EH (cell line): ENCODE data around the gene LYRM4.
A peak's percentile ranks its signal among the peaks of the same experiment; 100 is the strongest.
"Not testable (repeated sequence)": the region's sequence is repeated elsewhere in the genome, so short reads cannot be mapped to it uniquely, and the experiment has no call there.

Experiments used
- DNase-seq: peaks from one replicate; pipeline ENCODE4 v3.0.0-alpha.2; 2015; ENCODE audit warnings: low read depth

The LYRM4 gene

DNA sequence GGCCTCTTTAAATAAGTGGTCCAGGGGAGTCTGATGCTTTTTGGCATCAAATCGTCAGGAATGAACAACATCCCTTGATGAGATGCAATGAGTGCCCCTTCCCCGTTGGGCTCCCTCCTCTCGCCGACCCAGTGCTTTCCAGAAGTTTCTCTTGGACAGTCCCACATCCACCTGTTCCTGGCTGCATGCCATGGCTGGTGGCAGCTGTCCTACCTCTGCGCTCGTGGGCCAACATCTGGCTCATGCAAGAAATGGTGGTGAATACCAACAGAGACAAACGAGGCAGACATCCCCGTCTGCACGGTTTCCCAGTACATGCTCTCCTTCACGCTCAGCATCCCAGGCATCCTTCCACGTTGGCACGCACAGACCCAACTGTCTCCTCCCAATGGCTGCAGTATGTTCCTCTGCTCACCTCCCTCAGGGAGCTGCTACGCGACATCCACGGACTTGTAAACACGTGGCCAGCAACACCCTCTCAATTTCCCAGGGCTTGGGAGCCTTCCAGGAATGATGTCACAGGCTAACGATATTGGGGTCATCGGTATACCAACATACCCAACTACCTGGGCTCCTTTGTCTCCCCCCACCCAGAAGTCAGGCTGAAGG lies 138.1 kb downstream of the LYRM4 start:
- no peak for DNase-seq

DNA sequence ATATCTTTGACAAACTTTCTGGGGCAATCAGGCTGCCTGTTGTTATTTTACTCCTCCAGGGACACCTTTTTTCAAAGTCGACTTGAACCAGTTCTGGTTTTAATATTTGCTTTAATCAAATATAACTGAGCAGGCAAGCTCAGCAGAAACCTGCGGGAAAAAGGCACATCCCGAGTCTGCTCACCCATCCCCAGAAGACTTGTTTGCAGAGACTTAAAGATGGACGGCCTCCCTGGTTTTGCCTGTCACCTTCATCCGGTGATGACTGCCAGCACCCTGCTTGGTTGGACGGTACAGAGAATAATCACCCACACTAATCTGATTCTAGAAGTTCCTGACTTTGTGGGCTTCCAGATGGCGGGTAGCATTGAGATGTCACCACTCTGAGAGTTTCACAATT lies 138.8 kb downstream of the LYRM4 start:
- DNase-seq, result no peak

GRCh38 chr6:5121479-5121878 lies 139.3 kb downstream of the LYRM4 start:
- no peak for DNase-seq

DNA sequence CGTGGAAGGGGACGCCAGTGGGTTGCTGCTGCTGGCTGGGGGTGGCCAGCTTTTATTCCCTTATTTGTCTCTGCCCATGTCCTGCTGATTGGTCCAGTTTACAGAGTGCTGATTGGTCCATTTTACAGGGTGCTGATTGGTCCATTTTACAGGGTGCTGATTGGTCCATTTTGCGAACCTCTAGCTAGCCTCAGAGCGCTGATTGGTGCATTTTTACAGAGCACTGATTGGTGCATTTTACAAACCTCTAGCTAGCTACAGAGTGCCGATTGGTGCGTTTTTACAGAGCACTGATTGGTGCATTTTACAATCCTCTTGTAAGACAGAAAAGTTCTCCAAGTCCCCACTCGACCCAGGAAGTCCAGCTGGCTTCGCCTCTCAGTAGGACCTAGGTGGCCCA lies 140.2 kb downstream of the LYRM4 start:
- DNase-seq, result not testable (repeated sequence)

DNA sequence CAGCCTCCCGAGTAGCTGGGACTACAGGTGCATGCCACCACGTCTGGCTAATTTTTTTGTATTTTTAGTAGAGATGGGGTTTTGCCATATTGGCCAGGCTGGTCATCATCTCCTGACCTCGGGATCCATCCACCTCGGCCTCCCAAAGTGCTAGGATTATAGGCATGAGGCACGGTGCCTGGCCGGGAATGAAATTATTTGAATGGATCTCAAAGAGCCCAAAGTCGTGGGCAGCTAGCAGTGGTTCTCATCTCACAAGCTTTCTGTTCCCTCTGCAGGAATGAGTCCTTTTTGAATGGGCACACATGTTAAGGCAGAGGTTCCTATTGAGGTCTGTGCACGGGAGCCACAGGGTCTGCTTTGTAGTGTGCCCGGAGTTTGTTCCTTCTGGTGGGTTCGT lies 140.7 kb downstream of the LYRM4 start:
- DNase-seq, result no peak

DNA sequence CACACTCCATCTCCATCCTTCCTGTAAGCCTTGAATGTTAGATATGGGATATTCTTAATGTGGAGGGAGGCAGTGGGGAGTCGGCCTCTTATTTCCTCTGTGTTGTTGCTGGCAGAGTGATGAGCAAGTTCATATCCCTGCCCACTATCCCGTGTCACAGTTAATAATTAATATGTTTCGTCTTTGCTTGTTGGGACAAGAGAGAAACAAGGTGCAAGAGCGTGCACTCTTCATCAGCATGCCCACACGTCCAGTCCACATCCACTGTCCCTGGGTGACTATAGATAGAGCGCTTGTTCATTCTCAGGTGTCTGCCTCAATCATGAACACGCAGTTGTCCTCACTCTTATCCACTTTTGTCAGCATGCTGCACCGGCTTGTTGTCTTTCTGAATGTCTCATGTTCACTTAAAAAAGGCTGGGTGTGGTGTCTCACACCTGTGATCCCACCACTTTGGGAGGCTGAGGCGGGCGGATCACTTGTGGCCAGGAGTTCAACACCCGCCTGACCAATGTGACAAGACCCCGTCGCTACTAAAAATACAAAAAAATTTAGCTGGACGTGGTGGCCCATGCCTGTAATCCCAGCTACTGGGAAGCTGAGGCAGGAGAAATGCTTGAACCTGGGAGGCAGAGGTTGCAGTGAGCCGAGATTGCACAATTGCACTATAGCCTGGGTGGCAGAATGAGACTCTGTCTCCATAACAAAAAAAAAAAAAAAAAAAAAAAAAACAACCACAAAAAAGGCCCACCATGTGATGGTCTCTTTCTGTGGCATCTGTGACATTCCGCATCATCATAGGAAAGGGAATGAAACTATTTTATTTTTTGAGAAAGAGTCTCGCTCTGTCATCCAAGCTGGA lies 141.4 kb downstream of the LYRM4 start:
- no peak for DNase-seq

- DNase-seq, result no peak
These were observed 144.3 kb downstream of the LYRM4 start for GRCh38 chr6:5116243-5116991.

- DNase-seq, result peak; percentile 36
These were observed 145.6 kb downstream of the LYRM4 start for GRCh38 chr6:5115168-5115567.

DNA sequence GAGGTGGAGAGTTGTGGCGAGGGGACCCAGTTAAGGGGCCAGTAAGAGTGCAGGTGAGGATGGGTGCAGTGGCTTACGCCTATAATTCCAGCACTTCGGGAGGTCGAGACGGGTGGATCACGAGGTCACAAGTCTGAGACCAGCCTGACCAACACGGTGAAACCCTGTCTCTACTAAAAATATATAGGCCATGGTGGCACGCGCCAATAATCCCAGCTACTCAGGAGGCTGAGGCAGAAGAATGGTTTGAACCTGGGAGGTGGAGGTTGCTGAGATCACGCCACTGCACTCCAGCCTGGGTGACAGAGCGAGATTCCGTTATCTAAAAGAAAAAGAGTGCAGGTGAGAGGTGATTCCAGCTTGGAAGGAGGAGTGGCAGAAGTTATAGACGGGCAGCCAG lies 147.7 kb downstream of the LYRM4 start:
- no peak for DNase-seq

GRCh38 chr6:5112066-5112799 lies 148.5 kb downstream of the LYRM4 start:
- peak; percentile 90 for DNase-seq

DNA sequence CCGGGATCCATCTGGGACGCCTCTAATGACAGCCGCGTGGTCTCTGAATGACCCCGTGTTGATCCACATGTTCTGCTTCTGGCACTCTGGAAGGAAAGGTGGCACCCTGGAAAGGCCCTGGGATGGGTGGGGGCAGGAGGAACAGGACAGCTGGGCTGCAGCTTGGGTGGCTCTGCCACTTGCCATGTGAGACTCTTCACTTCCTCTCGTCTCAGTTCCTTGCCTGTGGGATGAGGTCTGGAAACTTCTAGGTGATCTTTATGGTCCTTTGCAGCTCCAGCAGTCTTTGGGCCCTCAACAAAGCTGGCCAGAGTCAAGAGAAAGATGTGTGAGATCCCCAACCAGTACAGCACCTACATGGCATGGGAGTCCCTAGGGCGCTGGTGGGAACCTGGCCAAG lies 149.1 kb downstream of the LYRM4 start:
- no peak for DNase-seq

DNA sequence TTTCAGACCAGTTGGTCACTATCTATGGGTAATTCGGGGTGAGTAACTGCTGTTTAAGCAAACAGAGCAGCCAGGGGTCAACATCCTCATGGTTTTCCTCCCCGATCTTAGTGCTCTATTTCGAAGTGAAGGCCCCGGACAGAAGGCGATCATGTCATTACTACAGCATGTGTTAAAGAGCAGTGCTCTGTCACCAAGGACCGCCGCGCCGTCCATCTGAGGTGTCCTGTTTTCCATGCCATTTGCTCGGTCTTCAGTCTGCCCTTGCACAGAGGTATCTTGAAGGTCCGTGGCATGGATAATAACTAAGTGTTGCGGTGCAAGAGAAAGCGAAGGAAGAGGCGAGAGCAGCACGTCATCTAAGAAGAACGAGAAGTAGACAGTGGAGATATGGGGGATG lies 150.5 kb downstream of the LYRM4 start:
- DNase-seq, result no peak

GRCh38 chr6:5109436-5109835 lies 151.3 kb downstream of the LYRM4 start:
- DNase-seq, result no peak

- DNase-seq, result no peak
These were observed 152.1 kb downstream of the LYRM4 start for GRCh38 chr6:5108536-5109150.

GRCh38 chr6:5108068-5108467 lies 152.7 kb downstream of the LYRM4 start:
- DNase-seq, result no peak

DNA sequence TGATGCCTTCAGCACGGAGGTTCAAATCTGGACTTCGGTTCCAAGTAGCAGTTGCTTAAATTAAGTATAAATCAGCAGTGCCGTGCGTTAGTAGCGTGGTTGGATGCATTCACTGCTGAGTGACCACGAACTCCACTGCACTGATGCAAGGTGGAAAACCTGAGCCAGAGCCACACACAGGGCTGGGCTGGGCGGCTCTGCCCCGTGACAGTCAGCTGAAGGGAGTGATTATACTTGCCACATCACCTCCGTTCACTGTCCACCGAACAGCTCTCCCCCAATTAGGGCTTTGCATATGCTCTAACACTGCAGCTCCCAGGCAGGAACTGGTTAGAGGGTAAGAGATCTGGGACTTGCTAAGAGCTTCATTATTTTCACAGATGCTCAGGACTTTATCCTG lies 153.4 kb downstream of the LYRM4 start:
- no peak for DNase-seq

DNA sequence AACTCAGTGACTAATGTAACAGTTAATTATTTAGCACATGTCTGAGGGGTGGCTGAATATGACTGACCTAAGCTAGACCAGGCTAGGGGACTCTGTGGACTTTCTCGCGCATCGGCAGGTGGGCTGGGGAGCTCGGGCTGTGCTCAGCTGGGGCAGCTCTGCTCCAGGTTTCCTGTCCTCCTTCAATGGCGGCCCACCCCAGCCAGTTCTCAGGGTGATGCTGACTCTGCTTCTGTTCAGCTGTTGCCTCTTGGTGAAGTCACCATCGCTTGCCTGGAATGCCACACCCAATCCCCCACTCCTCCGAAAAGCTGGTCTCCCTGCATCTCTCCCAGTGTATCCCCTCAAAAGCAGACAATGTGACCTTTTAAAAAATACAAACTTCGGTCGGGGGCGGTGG lies 155.6 kb downstream of the LYRM4 start:
- DNase-seq, result no peak

- no peak for DNase-seq
These were observed 156.1 kb downstream of the LYRM4 start for GRCh38 chr6:5104667-5105066.

DNA sequence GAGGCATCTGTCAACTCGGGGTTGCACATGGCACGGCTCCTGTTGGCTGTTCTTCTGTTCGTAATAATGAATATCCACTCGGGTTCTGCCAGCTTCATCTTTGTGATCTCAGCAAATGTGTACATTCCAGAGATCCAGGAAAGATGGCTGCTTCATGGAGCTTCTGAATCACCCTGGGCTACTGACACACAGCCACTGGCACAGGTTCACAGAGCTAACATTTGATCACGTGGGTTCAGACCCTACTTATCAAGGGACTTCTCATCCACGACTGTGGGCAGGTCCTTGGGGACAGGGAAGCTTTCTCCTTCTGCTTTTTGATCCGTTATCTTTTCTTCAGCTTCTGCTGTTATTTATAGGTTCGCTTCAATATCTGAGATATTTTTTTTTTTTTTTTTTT lies 157.5 kb downstream of the LYRM4 start:
- peak; percentile 11 for DNase-seq

- DNase-seq, result no peak
These were observed 158.3 kb downstream of the LYRM4 start for GRCh38 chr6:5102267-5102970.

GRCh38 chr6:5100806-5101205 lies 159.9 kb downstream of the LYRM4 start:
- DNase-seq, result no peak
